GM18526 (cell line): ENCODE results near the gene TMEM185B.

ENCODE experiments used
- POLR2A ChIP-seq: IDR thresholded peaks from 3 replicates; pipeline ENCODE4 v1.6.1; 2011; ENCODE audit not compliant: insufficient read length; ENCODE audit errors: extremely low read depth

The TMEM185B gene

DNA sequence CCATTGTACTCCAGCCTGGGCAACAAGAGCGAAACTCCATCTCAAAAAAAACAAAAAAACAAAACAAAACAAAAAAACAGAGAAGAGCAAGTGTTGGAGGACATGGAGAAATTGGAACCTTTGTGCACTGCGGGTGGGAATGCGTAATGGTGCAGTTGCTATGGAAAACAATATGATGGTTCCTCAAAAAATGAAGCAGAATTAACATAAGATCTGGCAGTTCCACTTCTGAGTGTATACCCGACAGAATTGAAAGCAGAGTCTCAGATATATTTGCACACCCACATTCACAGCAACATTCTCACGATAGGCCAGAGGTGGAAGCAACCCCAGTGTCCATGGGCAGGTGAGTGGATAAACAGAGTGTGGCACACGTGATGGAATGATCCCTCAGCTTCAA, 18.5 kb upstream of the TMEM185B start:
- TF ChIP-seq POLR2A = no peak

DNA sequence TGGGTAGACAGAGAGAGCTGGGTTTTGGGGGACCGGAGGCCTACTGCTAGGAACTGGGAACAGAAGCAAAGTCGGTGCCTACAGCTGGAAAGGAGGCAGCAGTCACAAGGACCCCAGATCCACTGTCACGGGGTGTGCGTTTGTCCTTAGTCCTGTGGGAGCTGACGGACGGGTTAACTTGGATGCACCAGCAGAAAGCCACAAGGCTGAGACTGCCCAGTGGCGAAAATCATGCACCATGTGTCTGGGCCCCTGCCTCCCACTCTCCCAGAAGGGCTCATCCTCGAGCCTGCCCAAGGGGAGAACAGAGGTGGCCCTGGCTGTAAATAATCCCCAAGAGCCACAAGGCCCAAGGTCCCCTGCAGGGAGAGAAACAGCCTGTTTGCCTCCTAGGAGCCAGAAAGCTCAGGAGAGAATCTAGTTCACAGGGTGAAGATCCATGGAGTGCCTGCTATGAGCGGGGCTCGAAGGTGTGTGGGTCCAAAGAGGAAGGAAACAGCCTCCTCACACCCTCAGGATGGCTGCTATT, 17.8 kb upstream of the TMEM185B start:
- TF ChIP-seq POLR2A = no peak

DNA sequence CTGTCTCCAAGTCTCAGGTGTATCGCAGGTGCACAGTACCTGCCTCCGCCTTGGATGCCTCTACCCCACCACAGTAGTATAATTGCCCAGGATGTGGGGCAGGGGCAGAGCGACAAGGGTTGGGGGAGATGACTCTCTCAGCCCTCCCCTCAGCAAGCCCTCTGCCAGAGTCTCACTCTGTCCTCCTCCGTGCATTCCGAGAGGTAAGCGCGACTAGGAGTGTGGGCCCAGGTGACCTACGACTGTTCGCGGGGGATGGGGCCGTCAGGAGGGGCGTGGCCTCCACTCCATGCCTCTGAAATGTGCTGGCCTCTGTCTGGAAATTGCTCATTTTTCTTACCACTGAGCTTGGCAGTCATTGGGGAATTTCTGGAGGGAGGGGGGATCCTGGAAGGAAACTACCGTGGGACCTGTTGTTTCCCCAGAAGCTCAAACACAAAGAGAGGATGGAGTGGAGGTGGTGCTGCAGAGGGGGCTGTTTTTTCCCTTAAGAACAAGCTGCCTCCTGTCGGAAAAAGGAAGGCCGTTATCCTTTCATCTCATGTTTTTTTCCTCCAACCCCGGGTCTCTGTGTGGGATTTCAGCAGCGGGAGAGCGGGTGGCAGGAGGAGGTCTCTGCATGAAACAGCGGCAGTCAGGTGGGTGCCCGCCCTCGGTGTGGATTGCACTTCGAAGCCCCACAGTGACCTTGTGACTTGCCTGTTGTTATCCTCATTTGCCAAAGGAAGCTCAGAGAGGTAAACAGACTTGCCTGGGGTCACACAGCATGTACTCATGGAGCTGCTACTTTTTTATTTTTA, 16.5 kb upstream of the TMEM185B start:
- no peak for TF ChIP-seq POLR2A

DNA sequence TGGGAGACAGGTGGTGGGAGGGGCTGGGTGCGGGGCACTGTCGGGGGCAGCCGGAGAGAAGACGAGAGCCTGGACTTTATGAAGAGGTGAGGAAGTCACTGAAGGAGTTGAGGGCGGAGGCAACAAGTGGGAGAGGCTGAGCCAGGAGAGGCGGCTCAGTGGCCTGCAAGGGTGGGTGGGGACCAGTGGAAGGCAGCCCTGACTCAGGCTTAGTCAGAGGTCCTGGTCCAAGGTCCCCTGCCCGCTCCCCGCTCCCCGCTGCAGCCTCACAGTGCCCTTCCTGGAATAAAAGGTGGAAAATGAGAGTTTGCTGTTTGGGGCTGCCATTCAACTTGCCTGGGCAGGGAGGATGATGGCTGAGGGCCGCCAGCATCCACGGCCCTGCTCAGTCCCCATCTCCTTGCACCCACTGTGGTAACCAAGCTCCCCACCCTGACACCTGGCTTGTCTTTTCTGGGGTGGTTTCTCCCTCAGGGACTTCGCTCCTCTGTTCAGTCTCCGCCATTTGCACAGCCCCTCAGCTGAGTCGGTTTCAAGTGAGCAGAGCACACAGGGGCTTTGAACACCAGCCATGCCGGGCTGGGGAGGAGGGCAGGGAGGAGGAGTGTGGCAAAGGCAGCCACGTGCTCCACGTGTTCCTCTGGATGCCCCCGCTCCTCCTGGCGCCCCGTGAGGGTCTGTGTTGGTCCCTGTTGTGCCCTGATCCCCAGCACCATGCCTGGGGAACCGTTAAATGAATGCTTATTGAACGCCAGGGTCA, 15.7 kb upstream of the TMEM185B start:
- no peak for TF ChIP-seq POLR2A

GRCh38 chr2:120237491-120237902, 14.3 kb upstream of the TMEM185B start:
- TF ChIP-seq POLR2A = no peak

GRCh38 chr2:120236791-120237190, 13.6 kb upstream of the TMEM185B start:
- no peak for TF ChIP-seq POLR2A

DNA sequence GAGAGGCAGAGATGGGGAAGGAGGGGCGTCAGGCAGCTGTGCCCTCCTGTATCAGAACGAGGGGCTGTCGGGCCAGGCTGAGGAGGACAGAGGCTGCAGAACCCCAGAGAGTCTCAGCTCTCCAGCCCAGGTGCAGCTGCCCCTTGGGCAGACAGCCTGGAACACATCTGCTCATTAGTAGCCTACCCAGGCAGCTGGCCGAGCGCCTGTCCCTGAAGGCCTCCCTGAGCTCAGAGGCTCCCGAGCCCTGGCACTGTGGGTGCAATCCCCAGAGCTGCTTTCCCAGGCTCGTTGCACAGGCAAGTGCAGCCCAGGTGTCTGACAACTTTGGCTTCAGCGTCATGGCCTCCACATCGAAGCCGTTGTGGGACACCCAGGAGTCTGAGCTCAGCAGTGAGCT, 13.1 kb upstream of the TMEM185B start:
- no peak for TF ChIP-seq POLR2A

DNA sequence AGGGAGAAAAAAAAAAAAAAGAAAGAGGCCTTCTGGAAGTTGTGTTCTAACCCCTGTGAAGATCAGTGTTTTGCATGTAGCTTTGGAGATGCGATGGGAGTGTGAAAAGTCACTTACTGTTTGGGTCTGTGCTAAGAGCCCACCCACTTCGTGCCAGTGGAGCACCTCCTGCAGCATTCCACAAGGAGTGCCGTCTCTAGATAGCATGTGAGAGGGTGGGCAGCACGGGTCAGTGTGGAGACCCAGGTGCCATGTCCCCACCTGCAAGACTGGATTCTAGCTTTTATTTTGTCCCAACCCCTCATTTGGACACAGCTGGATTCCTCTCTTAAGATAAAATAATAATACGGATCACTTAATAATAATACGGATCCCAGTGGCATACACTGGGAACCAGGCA, 12.5 kb upstream of the TMEM185B start:
- no peak for TF ChIP-seq POLR2A

GRCh38 chr2:120233292-120233691, 10.1 kb upstream of the TMEM185B start:
- no peak for TF ChIP-seq POLR2A

- peak; percentile 62 for TF ChIP-seq POLR2A
Observed at GRCh38 chr2:120231974-120232635, 8.9 kb upstream of the TMEM185B start.

- no peak for TF ChIP-seq POLR2A
Observed at GRCh38 chr2:120231564-120231973, 8.4 kb upstream of the TMEM185B start.

DNA sequence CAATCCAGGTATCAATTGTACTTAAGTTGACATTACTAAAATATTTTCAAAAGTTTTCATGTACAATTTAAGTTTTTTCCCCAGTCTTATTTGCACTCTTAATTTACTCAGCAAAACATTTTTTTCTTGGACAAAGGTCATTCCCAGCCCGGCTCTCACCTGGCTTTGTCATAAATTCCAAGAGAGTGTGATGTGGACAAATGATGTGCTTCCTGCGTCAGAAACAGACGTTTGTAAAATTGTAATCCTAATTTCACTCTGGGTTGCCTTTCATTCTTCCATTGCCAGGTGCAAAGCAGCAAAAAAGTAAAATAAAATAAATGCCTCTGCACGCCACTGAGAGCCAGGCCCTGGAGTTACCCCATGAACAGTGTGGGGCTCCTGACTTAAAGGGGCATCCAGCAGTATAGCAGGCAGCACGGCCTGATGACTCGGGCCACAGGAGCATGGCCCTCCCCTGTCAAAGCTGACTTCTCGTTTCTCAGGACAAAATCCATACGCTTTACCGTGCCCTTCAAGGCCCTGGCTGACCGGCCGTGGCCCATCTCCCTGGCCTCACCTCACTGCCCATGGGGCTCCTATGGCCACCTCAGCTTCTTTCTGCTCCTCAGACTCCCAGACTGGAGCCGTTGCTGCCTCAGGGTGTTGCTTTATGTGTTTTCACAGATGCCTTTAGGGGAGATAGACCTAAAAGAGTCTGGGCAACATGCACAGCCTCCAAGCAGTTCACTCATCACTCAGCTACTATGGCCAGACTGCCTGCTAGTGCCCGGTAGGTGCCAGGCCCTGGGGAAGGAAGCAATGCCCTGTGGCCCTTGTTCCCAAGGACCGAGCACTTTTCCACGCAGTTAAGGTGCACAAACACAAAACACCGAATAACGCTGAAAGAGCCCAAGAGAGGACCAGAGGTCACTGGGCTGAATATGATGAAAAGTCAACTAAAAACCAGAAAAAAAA, 7.6 kb upstream of the TMEM185B start:
- no peak for TF ChIP-seq POLR2A

DNA sequence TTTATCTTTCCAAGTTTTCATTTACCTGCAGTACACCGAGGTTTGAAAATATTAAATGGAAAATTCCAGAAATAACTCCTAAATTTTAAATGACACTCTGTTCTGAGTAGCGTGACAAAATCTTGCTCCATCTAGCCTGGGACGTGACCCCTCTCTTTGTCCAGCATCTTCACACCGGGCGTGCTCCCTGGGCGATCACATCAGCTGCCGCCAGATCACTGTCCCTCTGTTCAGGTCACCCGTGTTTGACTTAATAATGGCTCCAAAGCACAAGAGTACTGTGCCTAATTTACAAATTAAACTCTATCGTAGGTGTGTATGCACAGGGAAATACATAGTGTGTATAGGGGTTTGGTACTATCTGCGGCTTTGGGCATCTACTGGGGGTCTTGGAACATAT, 6.1 kb upstream of the TMEM185B start:
- no peak for TF ChIP-seq POLR2A

- TF ChIP-seq POLR2A = no peak
Observed at GRCh38 chr2:120228503-120228902, 5.3 kb upstream of the TMEM185B start.

GRCh38 chr2:120227111-120227991, 4.2 kb upstream of the TMEM185B start:
- no peak for TF ChIP-seq POLR2A
